SU-DHL-6 (cell line): Measurements from ENCODE around the gene APOC1.

Source experiments
- EZH2phosphoT487 ChIP-seq: fragments of 200-600 bp; sonication (generic), shearing (Covaris generic); conservative IDR thresholded peaks from 2 replicates; pipeline ENCODE4 v1.6.1; 2018; ENCODE audit warnings: mild to moderate bottlenecking, antibody characterized with exemption, low read length, moderate library complexity, mixed read lengths
- TF ChIP-seq, protein P1 (sequence below): fragments of 200-600 bp; sonication (generic); IDR thresholded peaks from one replicate; pipeline ENCODE4 v1.5.1; 2017; ENCODE audit warnings: antibody characterized with exemption, mild to moderate bottlenecking, low read length, moderate library complexity; ENCODE audit not compliant: insufficient read depth, poor library complexity, severe bottlenecking

DNA sequence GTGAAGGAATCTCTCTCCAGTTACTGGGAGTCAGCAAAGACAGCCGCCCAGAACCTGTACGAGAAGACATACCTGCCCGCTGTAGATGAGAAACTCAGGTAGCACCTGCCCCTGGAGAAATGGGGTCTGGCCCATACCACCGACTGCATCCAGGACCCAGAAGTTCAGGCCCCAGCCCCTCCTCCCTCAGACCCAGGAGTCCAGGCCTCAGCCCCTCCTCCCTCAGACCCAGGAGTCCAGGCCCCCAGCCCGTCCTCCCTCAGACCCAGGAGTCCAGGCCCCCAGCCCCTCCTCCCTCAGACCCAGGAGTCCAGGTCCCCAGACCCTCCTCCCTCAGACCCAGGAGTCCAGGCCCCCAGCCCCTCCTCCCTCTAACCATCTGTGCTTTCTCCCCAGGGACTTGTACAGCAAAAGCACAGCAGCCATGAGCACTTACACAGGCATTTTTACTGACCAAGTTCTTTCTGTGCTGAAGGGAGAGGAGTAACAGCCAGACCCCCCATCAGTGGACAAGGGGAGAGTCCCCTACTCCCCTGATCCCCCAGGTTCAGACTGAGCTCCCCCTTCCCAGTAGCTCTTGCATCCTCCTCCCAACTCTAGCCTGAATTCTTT is 34.5 kb downstream of the APOC1 start:
- TF ChIP-seq, protein P1, sequence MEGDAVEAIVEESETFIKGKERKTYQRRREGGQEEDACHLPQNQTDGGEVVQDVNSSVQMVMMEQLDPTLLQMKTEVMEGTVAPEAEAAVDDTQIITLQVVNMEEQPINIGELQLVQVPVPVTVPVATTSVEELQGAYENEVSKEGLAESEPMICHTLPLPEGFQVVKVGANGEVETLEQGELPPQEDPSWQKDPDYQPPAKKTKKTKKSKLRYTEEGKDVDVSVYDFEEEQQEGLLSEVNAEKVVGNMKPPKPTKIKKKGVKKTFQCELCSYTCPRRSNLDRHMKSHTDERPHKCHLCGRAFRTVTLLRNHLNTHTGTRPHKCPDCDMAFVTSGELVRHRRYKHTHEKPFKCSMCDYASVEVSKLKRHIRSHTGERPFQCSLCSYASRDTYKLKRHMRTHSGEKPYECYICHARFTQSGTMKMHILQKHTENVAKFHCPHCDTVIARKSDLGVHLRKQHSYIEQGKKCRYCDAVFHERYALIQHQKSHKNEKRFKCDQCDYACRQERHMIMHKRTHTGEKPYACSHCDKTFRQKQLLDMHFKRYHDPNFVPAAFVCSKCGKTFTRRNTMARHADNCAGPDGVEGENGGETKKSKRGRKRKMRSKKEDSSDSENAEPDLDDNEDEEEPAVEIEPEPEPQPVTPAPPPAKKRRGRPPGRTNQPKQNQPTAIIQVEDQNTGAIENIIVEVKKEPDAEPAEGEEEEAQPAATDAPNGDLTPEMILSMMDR = no peak
- no peak for TF ChIP-seq EZH2phosphoT487
